HG03460 (cell line): ENCODE data around the gene LENG1.

Experiments
- ATAC-seq: cut with Tn5 transposase; IDR thresholded peaks from one replicate; pipeline ENCODE4 v1.9.1; 2021; ENCODE audit not compliant: unreplicated experiment

Gene LENG1

GRCh38 chr19:54114340-54115108 is 45.0 kb downstream of the LENG1 start:
- ATAC-seq: no peak

- no peak for ATAC-seq
These were observed 49.9 kb downstream of the LENG1 start for GRCh38 chr19:54109651-54110050.

GRCh38 chr19:54108496-54108895 is 51.0 kb downstream of the LENG1 start:
- no peak for ATAC-seq

GRCh38 chr19:54107876-54108490 is 51.5 kb downstream of the LENG1 start:
- no peak for ATAC-seq

- no peak for ATAC-seq
These were observed 52.8 kb downstream of the LENG1 start for GRCh38 chr19:54106716-54107115.

- ATAC-seq: no peak
These were observed 53.7 kb downstream of the LENG1 start for GRCh38 chr19:54105796-54106195.
